GM18519 (cell line): ENCODE results near the gene TIMM10B.
"Not testable (repeated sequence)": the region's sequence is repeated elsewhere in the genome, so short reads cannot be mapped to it uniquely, and the experiment has no call there.

Experiments used
- ATAC-seq: cut with Tn5 transposase; IDR thresholded peaks from one replicate; pipeline ENCODE4 v1.9.1; 2021; ENCODE audit warnings: mild to moderate bottlenecking, moderate library complexity; ENCODE audit not compliant: unreplicated experiment, low FRiP score

Gene TIMM10B

DNA sequence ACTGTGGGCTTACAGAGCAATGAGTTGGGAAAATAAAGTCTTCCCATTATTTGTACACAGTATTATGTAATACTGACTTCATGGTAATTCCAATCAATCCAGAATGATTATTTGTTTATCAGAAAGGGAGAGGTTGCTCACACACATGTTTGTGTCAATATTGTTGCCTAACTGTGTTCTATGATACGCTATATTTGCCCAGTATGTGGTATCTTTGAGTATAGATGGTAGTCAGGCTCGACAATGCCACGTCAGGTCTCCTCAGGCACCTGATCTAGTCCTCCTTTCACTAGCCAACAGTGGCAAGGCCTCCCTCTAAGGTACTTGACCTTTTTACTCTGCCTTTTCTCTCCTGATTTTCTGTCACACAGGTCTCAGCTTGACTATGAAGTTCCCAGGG is 21.1 kb downstream of the TIMM10B start:
- ATAC-seq = no peak

- ATAC-seq = no peak
Observed at GRCh38 chr11:6504166-6504565, 22.9 kb downstream of the TIMM10B start.

DNA sequence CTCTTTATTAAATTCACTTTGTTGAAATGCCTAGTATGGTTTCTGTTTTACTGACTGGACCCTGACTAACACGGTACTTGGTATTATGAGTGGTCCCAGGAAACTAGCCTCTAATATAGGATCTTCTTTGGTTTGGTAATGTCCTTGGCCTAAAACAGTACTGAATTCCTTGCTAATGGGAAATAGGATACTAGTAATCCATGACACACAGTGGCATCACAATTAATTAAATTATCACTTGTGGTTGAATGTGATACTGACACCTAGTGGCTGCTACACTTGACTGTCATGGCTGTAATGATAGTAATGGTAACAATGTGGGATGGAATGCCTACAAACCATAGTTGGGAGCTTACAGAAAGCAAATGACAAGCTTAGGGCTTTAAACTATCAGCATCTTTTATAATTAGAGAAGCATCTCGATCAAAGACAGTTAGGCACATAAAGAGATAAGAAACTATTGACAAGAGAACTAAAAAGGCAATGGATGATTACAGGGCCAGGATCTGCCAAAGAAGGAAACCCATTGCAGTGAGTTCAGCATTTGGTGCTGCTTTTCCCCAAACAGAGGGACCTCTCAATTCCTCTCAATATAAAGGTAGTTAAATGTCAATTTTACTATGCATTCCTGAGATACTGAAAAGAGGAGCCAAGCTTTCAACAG is 24.4 kb downstream of the TIMM10B start:
- ATAC-seq = no peak

GRCh38 chr11:6516865-6517264 is 35.6 kb downstream of the TIMM10B start:
- ATAC-seq = no peak

- ATAC-seq = no peak
Observed at GRCh38 chr11:6520265-6520664, 39.0 kb downstream of the TIMM10B start.

DNA sequence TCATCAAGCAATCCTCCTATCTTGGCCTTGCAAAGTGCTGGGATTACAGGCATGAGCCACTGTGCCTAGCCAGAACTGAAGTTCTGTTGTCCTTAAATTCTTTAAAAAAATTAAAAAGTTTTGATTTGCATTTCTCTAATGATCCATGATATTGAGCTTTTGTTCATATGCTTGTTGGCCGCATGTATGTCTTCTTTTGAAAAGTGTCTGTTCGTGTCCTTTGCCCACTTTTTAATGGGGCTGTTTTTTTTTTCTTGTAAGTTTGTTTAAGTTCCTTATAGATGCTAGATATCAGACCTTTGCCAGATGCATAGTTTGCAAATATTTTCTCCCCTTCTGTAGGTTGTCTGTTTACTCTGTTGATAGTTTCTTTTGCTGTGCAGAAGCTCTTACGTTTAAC is 40.6 kb downstream of the TIMM10B start:
- not testable (repeated sequence) for ATAC-seq

DNA sequence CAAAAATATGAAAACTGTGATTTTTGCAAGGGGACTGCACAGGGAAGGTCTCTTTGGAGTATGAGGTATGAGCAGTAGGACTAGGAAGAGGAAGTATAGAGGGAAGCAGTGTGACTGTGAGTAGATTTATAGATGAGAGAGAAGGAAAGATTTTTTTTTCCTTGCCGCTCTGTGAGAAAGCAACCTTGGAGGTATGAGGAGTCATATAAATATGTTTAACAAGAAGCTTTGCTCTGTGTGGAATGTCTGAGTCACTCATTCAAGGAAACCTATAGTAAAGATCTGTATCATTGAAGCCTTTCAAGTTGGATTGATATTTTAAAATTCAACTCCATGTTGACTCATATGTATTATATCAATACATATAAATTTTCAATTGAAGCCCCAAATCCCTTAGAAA is 42.0 kb downstream of the TIMM10B start:
- ATAC-seq = no peak

- no peak for ATAC-seq
Observed at GRCh38 chr11:6526411-6527135, 45.3 kb downstream of the TIMM10B start.

- ATAC-seq = no peak
Observed at GRCh38 chr11:6529266-6529665, 48.0 kb downstream of the TIMM10B start.

- ATAC-seq = no peak
Observed at GRCh38 chr11:6530848-6531247, 49.5 kb downstream of the TIMM10B start.

GRCh38 chr11:6531267-6531752 is 50.0 kb downstream of the TIMM10B start:
- ATAC-seq = no peak
